Stimulated activated CD4-positive, alpha-beta T cell treated with anti-CD3 and anti-CD28 coated beads, Interleukin-4, amount 100 ng/mL, for 24 hours (primary cell): ENCODE measurements around the gene MBD6.
A peak's percentile ranks its signal among the peaks of the same experiment; 100 is the strongest.
"Not testable (repeated sequence)": the region's sequence is repeated elsewhere in the genome, so short reads cannot be mapped to it uniquely, and the experiment has no call there.

Source experiments
- DNase-seq: peaks from one replicate; pipeline ENCODE4 v3.0.0-alpha.2; 2020

The MBD6 gene

DNA sequence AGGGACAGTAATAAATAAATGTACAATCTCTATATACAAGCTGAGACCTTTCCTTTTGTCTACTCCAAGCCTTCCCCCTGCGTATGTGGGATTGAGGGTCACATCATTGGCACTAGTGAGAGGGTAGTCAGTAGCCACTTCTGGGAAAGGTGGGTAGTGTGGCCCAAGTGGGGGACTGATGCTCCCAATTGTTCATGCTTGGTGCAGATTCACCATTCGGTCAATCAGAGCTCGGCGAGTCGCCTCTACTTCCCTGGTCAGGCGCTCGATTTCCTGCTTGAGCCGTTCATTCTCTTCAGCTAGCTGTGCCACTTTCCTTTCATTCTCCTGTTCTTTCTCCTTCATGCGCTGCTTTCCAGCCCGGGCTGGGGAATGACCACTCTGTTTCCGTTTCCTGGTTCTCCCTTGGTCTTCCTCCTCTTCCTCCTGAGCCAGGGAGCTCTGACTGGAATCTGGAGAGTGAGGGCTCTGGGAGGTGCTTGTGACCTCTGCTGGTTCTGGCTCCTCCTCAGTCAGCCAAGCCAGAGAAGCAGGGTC is 5.9 kb upstream of the MBD6 start:
- no peak for DNase-seq

DNA sequence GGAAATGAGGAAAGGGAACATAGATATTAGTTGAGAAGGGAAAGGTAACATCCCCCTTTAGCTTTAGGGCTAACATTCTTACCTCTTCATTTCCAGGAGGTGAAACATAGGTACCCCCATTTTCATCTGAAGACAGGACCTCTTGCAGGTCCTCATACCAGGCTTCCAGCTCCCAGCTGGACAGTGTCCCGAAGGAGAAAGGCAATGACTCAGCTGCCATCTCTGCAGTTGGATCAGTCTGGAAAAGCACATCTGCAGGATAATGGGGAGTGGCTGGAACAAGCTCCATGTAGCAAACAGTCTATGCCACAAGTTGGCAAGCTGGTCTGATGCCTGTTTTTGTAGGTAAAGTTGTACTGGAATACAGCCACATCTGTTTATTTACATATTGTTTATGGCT is 5.4 kb upstream of the MBD6 start:
- DNase-seq = no peak

DNA sequence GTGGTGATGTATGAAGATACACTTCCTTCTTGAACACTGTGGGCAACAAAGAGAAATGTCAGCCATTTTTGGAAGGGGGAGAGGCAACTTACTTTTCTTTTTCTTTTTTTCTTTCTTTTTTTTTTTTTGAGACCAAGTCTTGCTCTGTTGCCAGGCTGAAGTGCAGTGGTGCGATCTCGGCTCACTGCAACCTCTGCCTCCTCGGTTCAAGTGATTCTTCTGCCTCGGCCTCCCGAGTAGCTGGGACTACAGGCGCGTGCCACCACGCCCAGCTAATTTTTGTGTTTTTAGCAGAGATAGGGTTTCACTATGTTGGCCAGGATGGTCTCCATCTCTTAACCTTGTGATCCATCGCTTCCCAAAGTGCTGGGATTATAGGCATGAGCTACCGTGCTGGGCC is 4.9 kb upstream of the MBD6 start:
- not testable (repeated sequence) for DNase-seq

DNA sequence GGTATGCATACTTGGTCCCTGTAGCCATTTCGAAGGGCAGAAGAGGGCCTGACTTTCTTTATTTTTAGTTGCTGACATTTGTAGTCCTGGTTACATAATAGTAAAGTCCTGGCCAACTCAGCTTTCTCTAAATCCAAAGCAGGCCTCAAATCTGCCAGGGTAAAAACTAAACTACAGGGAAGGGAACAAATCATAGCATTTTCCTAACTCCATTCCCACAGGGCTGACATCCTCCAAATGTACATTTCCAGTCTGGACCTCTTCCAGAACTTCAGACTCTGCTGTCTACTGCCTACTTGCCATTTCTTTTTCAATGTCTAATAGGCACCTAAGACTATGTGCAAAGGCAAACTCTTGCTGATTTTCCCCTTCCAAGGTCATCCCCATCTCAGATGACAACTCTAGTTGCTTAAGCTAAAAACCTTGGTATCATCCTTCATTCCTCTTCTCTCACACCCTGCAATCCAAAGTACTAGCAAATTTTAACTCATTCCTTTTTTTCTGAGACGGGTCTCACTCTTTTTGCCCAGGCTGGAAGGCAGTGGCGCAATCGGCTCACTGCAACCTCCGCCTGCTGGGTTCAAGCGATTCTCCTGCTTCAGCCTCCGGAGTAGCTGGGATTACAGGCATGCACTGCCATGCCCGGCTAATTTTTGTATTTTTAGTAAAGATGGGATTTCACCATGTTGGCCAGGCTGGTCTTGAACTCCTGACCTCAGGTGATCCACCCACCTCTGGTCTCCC is 4.3 kb upstream of the MBD6 start:
- DNase-seq = no peak

DNA sequence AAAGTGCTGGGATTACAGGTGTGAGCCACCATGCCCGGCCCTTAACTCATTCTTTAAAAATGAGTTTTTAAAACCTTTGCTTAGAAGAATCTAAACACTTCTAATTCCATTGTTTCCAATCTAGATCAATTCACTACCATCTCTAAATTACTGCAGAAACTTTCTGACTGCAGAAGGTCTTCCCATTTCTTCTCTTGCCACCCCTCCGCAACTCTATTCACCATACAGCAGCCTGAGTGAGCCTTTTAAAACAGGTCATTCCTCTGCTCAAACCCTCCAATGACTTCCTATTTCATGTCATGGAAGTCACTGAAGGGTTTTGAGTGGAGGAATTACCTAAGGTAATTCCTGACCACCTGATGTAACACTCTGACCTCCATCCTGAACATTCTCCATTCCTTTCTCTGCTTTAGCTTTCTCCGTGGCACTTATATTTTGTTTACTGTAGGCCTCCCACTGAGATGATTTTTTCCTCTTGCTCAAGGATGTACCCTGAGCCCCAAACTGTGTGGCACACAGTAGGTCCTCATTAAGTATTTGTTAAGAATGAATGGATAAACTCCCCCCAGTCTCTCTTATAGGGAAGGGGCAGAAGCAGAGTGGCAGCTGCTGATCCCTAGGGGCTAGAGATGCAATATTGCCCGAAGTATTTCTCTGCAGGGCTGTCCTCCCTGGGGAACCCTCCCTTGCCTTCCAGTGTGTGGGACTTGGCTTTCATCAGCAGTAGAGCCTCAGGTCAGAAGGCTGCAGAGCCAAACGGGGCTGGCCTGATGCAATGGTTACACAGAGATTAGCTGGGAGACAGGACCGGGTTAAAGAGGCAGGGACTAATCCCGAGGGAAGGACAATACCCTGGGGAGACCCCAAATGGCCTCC is 3.5 kb upstream of the MBD6 start:
- peak; percentile 29 for DNase-seq

- DNase-seq = peak; percentile 27
These were observed 2.9 kb upstream of the MBD6 start for GRCh38 chr12:57519796-57520052.

GRCh38 chr12:57520053-57520818 is 2.4 kb upstream of the MBD6 start, which contains the start of gene DDIT3:
DDIT3 (minus strand) TSS chr12:57520514; CDS start chr12:57517406, 3,108 bp downstream.
- peak; percentile 100 for DNase-seq

DNA sequence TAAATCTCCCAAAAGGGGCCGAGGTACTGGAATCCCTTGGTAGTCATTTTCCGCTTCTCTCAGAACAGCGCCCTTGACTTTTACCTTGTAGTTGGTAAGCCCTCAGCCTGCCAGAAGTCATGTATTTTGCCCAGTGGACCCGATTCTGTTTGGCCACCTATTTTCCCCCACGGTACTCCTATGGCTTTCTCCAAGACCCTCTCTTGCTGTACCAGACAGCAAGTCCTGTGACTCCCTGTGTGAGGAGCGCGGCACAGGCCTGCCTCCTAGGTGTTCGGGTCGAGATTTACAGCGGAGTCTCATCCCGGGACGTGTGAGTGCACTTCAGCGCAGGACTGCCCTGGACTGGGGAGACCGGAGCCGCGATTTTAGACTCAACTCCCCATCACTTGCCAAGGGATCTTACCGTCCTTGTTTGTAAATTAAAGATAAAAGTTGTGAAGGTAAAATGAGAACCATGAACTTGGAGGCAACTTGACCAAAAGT is 1.1 kb upstream of the MBD6 start:
- no peak for DNase-seq

GRCh38 chr12:57522887-57523705 is 472 bp downstream of the MBD6 start:
- DNase-seq = peak; percentile 42

GRCh38 chr12:57523706-57524614 is 1.3 kb downstream of the MBD6 start:
- no peak for DNase-seq

DNA sequence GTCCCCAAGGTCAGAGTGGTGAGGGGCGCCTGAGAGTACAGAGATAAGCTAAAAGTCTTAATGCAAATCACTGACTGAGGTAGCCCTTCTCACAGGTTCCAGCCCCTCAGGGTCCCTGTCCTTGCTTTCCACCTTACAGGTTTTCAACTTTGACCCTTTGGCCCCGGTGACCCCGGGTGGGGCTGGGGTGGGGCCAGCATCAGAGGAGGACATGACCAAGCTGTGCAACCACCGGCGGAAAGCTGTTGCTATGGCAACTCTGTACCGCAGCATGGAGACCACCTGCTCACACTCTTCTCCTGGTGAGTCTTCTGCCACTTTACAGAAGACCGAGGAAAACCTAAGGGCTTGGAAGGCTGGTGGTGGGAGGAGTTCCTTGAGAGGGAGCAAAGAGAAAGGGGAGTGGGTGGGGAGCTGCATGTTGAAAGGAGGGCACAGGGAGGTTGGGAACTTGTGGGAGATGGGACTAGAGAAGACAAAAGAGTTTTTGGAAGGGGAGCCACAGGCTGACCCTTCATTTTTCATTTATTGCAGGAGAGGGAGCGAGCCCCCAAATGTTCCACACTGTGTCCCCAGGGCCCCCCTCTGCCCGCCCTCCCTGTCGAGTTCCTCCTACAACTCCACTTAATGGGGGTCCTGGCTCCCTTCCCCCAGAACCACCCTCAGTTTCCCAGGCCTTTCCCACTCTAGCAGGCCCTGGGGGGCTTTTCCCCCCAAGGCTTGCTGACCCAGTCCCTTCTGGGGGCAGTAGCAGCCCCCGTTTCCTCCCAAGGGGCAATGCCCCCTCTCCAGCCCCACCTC is 2.4 kb downstream of the MBD6 start:
- no peak for DNase-seq

DNA sequence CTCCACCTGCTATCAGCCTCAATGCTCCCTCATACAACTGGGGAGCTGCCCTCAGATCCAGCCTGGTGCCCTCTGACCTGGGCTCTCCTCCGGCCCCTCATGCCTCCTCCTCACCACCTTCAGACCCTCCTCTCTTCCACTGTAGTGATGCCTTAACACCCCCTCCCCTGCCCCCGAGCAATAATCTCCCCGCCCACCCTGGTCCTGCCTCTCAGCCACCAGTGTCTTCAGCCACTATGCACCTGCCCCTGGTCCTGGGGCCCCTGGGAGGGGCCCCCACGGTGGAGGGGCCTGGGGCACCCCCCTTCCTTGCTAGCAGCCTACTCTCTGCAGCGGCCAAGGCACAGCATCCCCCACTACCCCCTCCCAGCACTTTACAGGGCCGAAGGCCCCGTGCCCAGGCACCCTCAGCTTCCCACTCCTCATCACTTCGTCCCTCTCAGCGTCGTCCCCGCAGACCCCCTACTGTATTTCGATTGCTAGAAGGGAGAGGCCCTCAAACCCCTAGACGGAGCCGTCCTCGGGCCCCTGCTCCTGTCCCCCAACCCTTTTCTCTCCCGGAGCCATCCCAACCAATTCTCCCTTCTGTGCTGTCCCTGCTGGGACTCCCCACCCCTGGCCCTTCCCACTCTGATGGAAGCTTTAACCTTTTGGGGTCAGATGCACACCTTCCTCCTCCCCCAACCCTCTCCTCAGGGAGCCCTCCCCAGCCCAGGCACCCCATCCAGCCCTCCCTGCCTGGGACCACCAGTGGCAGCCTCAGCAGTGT is 3.2 kb downstream of the MBD6 start:
- no peak for DNase-seq

GRCh38 chr12:57526477-57527126 is 4.0 kb downstream of the MBD6 start:
- DNase-seq = no peak

GRCh38 chr12:57527184-57527583 is 4.6 kb downstream of the MBD6 start:
- no peak for DNase-seq

- DNase-seq = no peak
These were observed 5.6 kb downstream of the MBD6 start for GRCh38 chr12:57528176-57528575.

- DNase-seq = no peak
These were observed 6.4 kb downstream of the MBD6 start for GRCh38 chr12:57528831-57529555.

DNA sequence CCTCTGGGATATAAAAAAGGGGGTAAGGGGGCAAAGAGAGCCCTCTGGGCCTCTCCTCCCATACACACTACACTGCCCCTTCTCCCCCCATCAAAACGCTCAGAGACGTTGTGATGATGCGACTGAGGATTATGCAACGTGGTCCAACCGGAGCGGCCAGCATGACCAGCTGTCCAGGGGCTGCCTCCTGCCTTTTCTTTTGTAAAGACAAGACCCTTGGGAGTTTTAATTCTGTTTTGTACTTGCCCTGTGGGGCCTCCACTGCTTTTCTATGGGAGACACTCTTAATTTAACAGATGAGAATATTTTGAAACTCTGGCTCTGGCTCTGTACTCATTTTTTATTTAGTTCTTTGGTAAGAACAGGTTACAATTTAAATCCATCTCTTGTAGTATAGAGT is 7.2 kb downstream of the MBD6 start:
- no peak for DNase-seq
